Gastrocnemius medialis (tissue), 4 donors: ENCODE data around the gene ARHGAP33. TPM values are rescaled to one million over a fixed set of nuclear protein-coding genes. Genes with fewer than 3 reads are reported as not detected.

Source experiments
- ATAC-seq, 2 donors: fragments of 150-250 bp; one replicate each; pipeline ENCODE4 v1.9.1; 2016
- DNase-seq, 2 donors: peaks; one replicate each; pipeline ENCODE4 v3.0.0-alpha.2; 2019
- H3K27ac ChIP-seq, 4 donors: fragments of 200-600 bp; sonication (generic); 1 replicate in 1 of 4; 2 replicates in 3 of 4; pipeline ENCODE4 v1.5.1; 2016 to 2018; ENCODE audit warnings: mild to moderate bottlenecking in 2 of 4, moderate library complexity in 1 of 4
- H3K27me3 ChIP-seq, 3 donors: fragments of 200-600 bp; sonication (generic) in 2 of 3; 1 replicate in 1 of 3; 2 replicates in 2 of 3; pipeline versions ENCODE4 v1.5.1 to v1.6.0; 2016 to 2019; ENCODE audit warnings: mild to moderate bottlenecking in 1 of 3, moderate library complexity in 1 of 3
- H3K36me3 ChIP-seq, 2 donors: fragments of 200-600 bp; sonication (generic) in 1 of 2; one replicate each; pipeline ENCODE4 v1.5.1; 2017 to 2018
- H3K4me1 ChIP-seq, 2 donors: fragments of 200-600 bp; sonication (generic) in 1 of 2; one replicate each; pipeline ENCODE4 v1.5.1; 2016 to 2017; ENCODE audit warnings: mild to moderate bottlenecking in 2 of 2
- H3K4me3 ChIP-seq, 4 donors: fragments of 200-600 bp; sonication (generic) in 3 of 4; 1 replicate in 1 of 4; 2 replicates in 3 of 4; pipeline ENCODE4 v1.5.1; 2016 to 2019; ENCODE audit warnings: mild to moderate bottlenecking in 2 of 4
- H3K9me3 ChIP-seq, 3 donors: fragments of 200-600 bp; sonication (generic) in 2 of 3; 1 replicate in 1 of 3; 2 replicates in 2 of 3; pipeline ENCODE4 v1.5.1; 2016 to 2019
- CTCF ChIP-seq, 5 experiments: fragments of 450-650 bp in 3 of 5; fragments of 200-600 bp in 2 of 5; sonication (generic) in 2 of 5; IDR thresholded peaks in 4 of 5; conservative IDR thresholded peaks in 1 of 5; 1 replicate in 4 of 5; 2 replicates in 1 of 5; pipeline ENCODE4 v1.5.1; 2016 to 2019; ENCODE audit warnings: antibody characterized with exemption in 5 of 5, mild to moderate bottlenecking in 3 of 5, moderate library complexity in 3 of 5
- POLR2A ChIP-seq, 2 donors: fragments of 450-650 bp; IDR thresholded peaks; one replicate each; pipeline ENCODE4 v1.6.1; 2017; ENCODE audit warnings: antibody characterized with exemption in 2 of 2, mild to moderate bottlenecking in 2 of 2, moderate library complexity in 2 of 2
- in situ Hi-C, 4 donors: fragments of 200-750 bp; cut with MboI; loops; one replicate each; pipeline versions ENCODE4 v1.15.0 to v1.8.0; 2017; ENCODE audit warnings: low sequenced_read_pairs in 4 of 4
- intact Hi-C: fragments of 100-400 bp; cut with DNase I; formaldehyde crosslinking; loops from one replicate; pipeline ENCODE4 v1.15.1; 2023; ENCODE audit warnings: low total_unique reads
- total RNA-seq, 4 donors: library from RNA; depleted of rRNA; stranded (reverse); fragments of >200 nt; gene quantifications; one replicate each; pipeline versions ENCODE4 v1.1.0 to v1.2.3, GENCODE V29; 2016

Gene ARHGAP33
- total RNA-seq, 4 donors from 2014 or later, result 0.22 to 4.7 (median 2.2) TPM

- Histone ChIP-seq H3K9me3 (no peaks in the 10 kb centered on the region), H3K4me1 (peaks cover 20 to 26% of the 10 kb centered on the region in 2 donors), H3K27me3 (no peaks in the 10 kb centered on the region), H3K27ac (peak overlapping the region; percentile 77 to 86 (median 82)), H3K4me3 (peak overlapping the region; percentile 52 to 88 (median 78)), H3K36me3 (peaks cover 0 to 44% of the 10 kb centered on the region in 2 donors)
- TF ChIP-seq CTCF (IDR thresholded peaks at IDR 0.05 in 4 of 5, conservative IDR thresholded peaks at IDR 0.05 in 1 of 5), result no peak
- TF ChIP-seq POLR2A (IDR thresholded peaks at IDR 0.05), result no peak
- intact Hi-C loops (loop anchor here (1.0 to 10.0 kb wide), 5 partner anchors 37 to 1337 kb away; partner anchors contain the start of genes FXYD7, OVOL3, POLR2I and TBCB), in situ Hi-C loops (no loop called here)
- no peak for ATAC-seq
- no peak for DNase-seq
Observed at GRCh38 chr19:35740108-35740422, 35.3 kb upstream of the ARHGAP33 start.

GRCh38 chr19:35740423-35741202 lies 34.8 kb upstream of the ARHGAP33 start:
- peak in 3 of 5 experiments; percentile 9 to 34 (median 24) for TF ChIP-seq CTCF (IDR thresholded peaks at IDR 0.05 in 4 of 5, conservative IDR thresholded peaks at IDR 0.05 in 1 of 5)
- TF ChIP-seq POLR2A (IDR thresholded peaks at IDR 0.05), result peak in 1 of 2 donors; percentile 56
- Histone ChIP-seq H3K4me3 (peak overlapping the region; percentile 52 to 88 (median 78)), H3K4me1 (peaks cover 20 to 26% of the 10 kb centered on the region in 2 donors), H3K27ac (peak overlapping the region; percentile 77 to 86 (median 82)), H3K36me3 (peaks cover 0 to 39% of the 10 kb centered on the region in 2 donors), H3K9me3 (no peaks in the 10 kb centered on the region), H3K27me3 (no peaks in the 10 kb centered on the region)
- DNase-seq (peak; percentile 96 to 98), ATAC-seq (peak; percentile 74)
- intact Hi-C loops, result loop anchor here (1.0 to 10.0 kb wide), 5 partner anchors 38 to 1337 kb away; partner anchors contain the start of genes FXYD7, OVOL3, POLR2I and TBCB
- in situ Hi-C loops, result no loop called here

GRCh38 chr19:35741203-35741515 lies 34.2 kb upstream of the ARHGAP33 start:
- ATAC-seq, result no peak
- Histone ChIP-seq H3K4me3 (peak overlapping the region; percentile 52 to 86 (median 71)), H3K36me3 (peaks cover 0 to 33% of the 10 kb centered on the region in 2 donors), H3K9me3 (no peaks in the 10 kb centered on the region), H3K27me3 (no peaks in the 10 kb centered on the region), H3K4me1 (peaks cover 22 to 31% of the 10 kb centered on the region in 2 donors), H3K27ac (peak overlapping the region; percentile 77 to 86 (median 82))
- TF ChIP-seq POLR2A (IDR thresholded peaks at IDR 0.05), result no peak
- peak in 1 of 5 experiments; percentile 2 for TF ChIP-seq CTCF (IDR thresholded peaks at IDR 0.05 in 4 of 5, conservative IDR thresholded peaks at IDR 0.05 in 1 of 5)
- intact Hi-C loops (loop anchor here (2.0 to 10.0 kb wide), 4 partner anchors 38 to 1336 kb away; partner anchors contain the start of genes FXYD7, OVOL3, POLR2I and TBCB), in situ Hi-C loops (no loop called here)
- no peak for DNase-seq

- Histone ChIP-seq H3K27me3 (no peaks in the 10 kb centered on the region), H3K27ac (peak within 1 kb of the TSS; percentile 15 to 86 (median 80)), H3K4me1 (peaks cover 25 to 40% of the 10 kb centered on the region in 2 donors), H3K9me3 (no peaks in the 10 kb centered on the region), H3K36me3 (peaks cover 0 to 23% of the 10 kb centered on the region in 2 donors), H3K4me3 (peak within 1 kb of the TSS in 2 of 4 donors; percentile 52 to 70)
- ATAC-seq (no peak), DNase-seq (no peak)
- intact Hi-C loops (loop anchor here (5.0 to 10.0 kb wide), 3 partner anchors 373 to 1335 kb away; partner anchors contain the start of genes FXYD7, OVOL3, POLR2I and TBCB), in situ Hi-C loops (no loop called here)
- TF ChIP-seq POLR2A (IDR thresholded peaks at IDR 0.05) (no peak), CTCF (IDR thresholded peaks at IDR 0.05 in 4 of 5, conservative IDR thresholded peaks at IDR 0.05 in 1 of 5) (no peak)
Observed at GRCh38 chr19:35742121-35742724, 33.1 kb upstream of the ARHGAP33 start, which contains the start of gene IGFLR1. Gene IGFLR1, minus strand, starts transcription at chr19:35742452. Its CDS starts 1,272 bp downstream, at chr19:35741180.
